Activated T-cell treated with anti-CD3 and anti-CD28 coated beads, Interleukin-2, amount 50 U/mL, for 24 hours (primary cell): Measurements from ENCODE around the gene DBR1.
A peak's percentile ranks its signal among the peaks of the same experiment; 100 is the strongest.

Source experiments
- DNase-seq: peaks from one replicate; pipeline ENCODE4 v3.0.0-alpha.2; 2020
- H3K27ac Mint-ChIP-seq: 2 replicates; pipeline ENCODE4 v1.8.0; 2020; ENCODE audit warnings: mild to moderate bottlenecking, mixed read lengths
- H3K27me3 Mint-ChIP-seq: 2 replicates; pipeline ENCODE4 v1.8.0; 2020; ENCODE audit warnings: mixed read lengths
- H3K36me3 Mint-ChIP-seq: 2 replicates; pipeline ENCODE4 v1.8.0; 2020; ENCODE audit warnings: low read depth, mixed read lengths
- H3K4me1 Mint-ChIP-seq: 2 replicates; pipeline ENCODE4 v1.8.0; 2020; ENCODE audit warnings: low read depth, mixed read lengths
- H3K4me3 Mint-ChIP-seq: 2 replicates; pipeline ENCODE4 v1.8.0; 2020; ENCODE audit warnings: mild to moderate bottlenecking, moderate library complexity, mixed read lengths
- H3K9me3 Mint-ChIP-seq: 2 replicates; pipeline ENCODE4 v1.8.0; 2020; ENCODE audit warnings: mixed read lengths

The DBR1 gene, protein sequence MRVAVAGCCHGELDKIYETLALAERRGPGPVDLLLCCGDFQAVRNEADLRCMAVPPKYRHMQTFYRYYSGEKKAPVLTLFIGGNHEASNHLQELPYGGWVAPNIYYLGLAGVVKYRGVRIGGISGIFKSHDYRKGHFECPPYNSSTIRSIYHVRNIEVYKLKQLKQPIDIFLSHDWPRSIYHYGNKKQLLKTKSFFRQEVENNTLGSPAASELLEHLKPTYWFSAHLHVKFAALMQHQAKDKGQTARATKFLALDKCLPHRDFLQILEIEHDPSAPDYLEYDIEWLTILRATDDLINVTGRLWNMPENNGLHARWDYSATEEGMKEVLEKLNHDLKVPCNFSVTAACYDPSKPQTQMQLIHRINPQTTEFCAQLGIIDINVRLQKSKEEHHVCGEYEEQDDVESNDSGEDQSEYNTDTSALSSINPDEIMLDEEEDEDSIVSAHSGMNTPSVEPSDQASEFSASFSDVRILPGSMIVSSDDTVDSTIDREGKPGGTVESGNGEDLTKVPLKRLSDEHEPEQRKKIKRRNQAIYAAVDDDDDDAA

DNA sequence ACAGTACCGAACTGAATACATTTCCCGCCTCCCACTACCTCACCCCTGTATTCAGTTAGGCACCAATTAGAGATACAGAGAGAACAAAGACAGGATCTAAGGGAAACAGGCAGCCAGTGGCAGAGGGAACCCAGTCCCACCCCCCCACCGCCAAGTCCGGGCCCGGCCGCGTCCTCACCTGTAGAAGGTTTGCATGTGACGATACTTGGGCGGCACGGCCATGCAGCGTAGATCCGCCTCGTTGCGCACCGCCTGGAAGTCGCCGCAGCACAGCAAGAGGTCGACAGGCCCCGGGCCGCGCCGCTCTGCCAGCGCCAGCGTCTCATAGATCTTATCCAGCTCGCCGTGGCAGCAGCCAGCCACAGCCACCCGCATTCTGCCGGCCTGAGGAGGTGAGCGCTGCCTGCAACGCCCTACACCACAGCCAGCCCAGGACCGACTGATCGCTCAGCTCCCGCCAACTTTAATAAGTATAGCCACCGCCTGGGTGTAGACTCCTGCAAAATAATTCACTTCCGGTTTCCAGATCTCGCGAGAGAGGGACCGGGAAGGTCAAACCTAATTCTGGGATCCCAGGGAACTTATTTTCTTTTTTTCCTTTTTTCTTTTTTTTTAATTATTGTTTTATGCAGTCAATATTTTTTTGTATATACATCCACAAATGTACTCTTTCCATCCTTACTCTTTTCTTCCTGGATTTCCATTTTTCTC lies at the start of gene DBR1:
DBR1 (minus strand) TSS at position 501 of the 711 bp plus-strand sequence; CDS start at position 375, 126 bp downstream.
- H3K27ac Mint-ChIP-seq, result peak within 1 kb of the TSS; percentile 99
- H3K4me3 Mint-ChIP-seq, result peak within 1 kb of the TSS; percentile 98
- H3K36me3 Mint-ChIP-seq, result peaks cover 48% of the 10 kb centered on the region
- H3K4me1 Mint-ChIP-seq, result peaks cover 37% of the 10 kb centered on the region
- no peaks in the 10 kb centered on the region for H3K27me3 Mint-ChIP-seq
- H3K9me3 Mint-ChIP-seq, result no peaks in the 10 kb centered on the region
- DNase-seq, result peak; percentile 84

DNA sequence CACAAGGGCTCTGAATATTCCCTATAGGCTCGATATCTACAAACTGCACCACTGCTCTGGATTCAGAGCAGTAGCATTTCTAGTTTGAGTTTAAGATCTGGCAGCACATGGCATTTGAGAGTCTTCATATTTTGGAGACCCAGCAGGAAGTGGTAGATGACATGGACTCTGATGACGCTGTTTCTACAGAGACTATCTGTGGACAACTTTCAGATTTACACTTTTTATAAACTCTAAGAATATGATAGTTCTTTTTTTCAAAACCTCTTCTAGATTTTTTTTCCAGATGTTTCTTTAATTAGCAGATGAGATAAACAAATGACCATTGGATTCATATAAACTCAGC lies 48.2 kb upstream of the DBR1 start:
- no peak overlapping the region for H3K4me3 Mint-ChIP-seq
- peaks cover 47% of the 10 kb centered on the region for H3K4me1 Mint-ChIP-seq
- no peak for DNase-seq
- H3K9me3 Mint-ChIP-seq, result no peaks in the 10 kb centered on the region
- H3K27me3 Mint-ChIP-seq, result no peaks in the 10 kb centered on the region
- peak overlapping the region; percentile 77 for H3K27ac Mint-ChIP-seq
- peaks cover 82% of the 10 kb centered on the region for H3K36me3 Mint-ChIP-seq

DNA sequence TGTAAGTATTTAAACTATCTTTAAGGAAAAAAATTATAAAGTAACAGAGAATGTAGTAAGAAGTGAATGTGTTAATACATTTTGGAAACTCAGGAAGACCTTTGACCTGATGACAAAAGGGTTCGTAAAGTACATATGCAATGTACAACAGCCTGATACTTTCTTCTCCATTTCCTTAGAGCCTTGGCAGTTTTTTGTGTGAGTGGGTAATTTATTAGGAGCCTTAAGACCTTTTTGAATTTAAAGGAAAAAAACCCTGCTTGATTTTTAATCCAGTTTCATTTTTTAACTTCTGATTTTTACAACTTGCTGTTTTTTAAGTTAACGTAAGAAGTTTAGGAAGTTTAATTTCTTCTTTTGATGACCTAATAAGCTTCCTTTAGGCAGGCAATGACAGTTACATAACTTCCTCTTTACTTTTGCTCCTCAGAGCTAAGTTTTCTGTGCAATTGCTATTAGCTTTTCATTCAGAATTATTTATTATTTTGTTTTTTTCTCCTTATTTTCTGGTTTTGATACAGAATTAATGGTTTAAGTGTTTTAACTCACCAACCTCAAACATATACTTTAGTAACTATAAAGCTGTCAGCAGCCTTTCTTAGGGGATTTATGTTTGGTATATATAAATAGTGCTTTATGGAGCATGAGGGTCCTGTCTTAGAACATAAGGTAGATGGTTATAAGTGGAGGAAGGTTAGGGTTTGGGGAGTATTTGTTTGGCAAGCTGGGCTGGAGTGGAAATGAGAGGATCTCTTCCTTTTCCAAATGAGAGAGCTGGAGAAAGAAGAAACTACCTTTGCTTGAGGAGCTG lies 47.6 kb upstream of the DBR1 start:
- H3K27ac Mint-ChIP-seq, result peak overlapping the region; percentile 77
- no peaks in the 10 kb centered on the region for H3K27me3 Mint-ChIP-seq
- DNase-seq, result no peak
- no peaks in the 10 kb centered on the region for H3K9me3 Mint-ChIP-seq
- H3K4me3 Mint-ChIP-seq, result no peak overlapping the region
- peaks cover 80% of the 10 kb centered on the region for H3K36me3 Mint-ChIP-seq
- H3K4me1 Mint-ChIP-seq, result peaks cover 52% of the 10 kb centered on the region

DNA sequence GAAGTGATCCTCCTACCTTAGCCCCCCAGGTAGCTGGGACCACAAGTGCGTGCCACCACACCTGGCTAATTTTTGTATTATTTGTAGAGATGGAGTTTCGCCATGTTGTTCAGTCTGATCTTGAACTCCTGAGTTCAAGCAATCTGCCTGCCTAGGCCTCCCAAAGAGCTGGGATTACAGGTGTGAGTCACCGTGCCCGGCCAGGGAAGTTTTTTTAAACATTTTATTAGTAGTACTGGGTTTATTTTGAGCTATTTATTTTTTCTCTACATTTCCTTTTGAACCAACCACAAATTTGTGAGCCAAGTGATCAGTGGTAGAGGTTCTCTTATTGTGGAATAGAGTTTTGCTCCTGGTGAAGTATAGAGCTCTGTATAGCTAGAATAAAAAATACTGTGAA lies 46.1 kb upstream of the DBR1 start:
- H3K4me1 Mint-ChIP-seq, result peaks cover 59% of the 10 kb centered on the region
- peaks cover 79% of the 10 kb centered on the region for H3K36me3 Mint-ChIP-seq
- no peaks in the 10 kb centered on the region for H3K9me3 Mint-ChIP-seq
- no peak for DNase-seq
- H3K27me3 Mint-ChIP-seq, result no peaks in the 10 kb centered on the region
- no peak overlapping the region for H3K27ac Mint-ChIP-seq
- H3K4me3 Mint-ChIP-seq, result no peak overlapping the region

DNA sequence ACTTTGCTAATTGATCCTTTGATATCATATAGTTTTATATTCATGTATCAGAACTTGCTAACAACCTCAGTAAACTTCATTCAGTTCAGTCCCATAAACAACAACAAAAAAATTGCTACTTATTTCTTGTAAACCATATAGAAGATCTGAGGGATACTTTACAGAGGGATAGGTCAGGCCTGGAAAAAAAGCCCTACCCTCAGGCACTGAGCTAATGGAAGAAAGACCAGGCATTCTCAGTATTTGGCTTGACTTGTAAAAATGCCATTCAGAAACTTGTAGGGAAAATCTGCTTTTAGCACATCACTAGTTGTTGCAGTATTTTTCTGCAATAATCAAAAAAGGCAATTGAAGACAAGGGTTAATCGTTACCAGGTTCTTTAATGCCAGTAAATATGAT lies 45.5 kb upstream of the DBR1 start:
- Mint-ChIP-seq H3K4me3 (no peak overlapping the region), H3K9me3 (no peaks in the 10 kb centered on the region), H3K27ac (peak overlapping the region; percentile 51), H3K4me1 (peaks cover 59% of the 10 kb centered on the region), H3K36me3 (peaks cover 74% of the 10 kb centered on the region), H3K27me3 (no peaks in the 10 kb centered on the region)
- DNase-seq, result no peak

DNA sequence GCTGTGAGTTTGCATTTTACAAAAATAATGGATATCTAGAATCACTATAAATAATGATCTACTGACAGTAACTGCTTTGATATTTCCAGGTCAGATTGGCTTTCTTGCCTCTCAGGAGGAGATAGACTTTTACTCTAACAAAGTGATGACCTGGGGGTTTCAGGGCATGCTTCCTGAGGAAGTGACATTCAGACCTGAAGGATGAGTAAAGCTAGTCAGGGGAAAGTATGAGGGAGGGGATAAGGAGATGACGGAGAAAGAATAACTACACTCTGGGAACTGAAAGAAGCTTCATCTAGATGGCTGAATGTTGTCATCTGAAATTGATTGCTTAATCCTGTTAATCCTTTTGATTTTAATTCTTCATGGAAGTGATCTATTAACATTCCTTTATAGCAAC lies 44.5 kb upstream of the DBR1 start:
- H3K4me1 Mint-ChIP-seq, result peaks cover 59% of the 10 kb centered on the region
- DNase-seq, result no peak

DNA sequence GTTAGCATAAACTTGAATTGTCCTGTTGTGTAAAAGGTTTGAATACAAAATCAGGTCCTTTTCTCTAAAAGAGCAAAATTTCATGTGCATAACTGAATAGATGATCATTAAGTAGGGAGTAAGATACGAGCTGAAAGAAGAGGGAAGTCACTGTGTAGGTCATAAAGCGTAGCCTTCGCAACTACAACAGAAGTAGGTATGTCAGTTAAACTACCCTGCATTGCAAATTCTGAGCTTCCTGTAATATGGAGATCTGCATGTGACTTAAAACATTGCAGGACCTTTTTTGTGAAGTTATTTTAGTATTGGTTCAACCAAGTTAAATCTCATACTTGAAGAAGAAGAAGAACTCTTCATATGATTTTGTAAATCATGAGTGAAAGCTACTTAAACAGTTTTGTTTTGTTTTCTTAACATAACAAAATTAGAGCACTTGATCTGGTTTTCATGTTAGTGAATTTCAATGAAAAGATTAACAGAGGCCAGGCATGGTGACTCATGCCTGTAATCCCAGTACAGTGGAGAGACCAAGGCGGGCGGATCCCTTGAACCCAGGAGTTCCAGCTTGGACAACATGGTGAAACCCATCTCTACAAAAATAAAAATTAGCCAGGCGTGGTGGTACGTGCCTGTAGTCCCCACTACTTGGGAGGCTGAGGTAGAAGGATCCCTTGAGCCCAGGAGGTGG lies 38.8 kb upstream of the DBR1 start:
- no peak for DNase-seq
- no peaks in the 10 kb centered on the region for H3K27me3 Mint-ChIP-seq
- H3K4me3 Mint-ChIP-seq, result no peak overlapping the region
- H3K27ac Mint-ChIP-seq, result peak overlapping the region; percentile 7
- H3K9me3 Mint-ChIP-seq, result no peaks in the 10 kb centered on the region
- peaks cover 39% of the 10 kb centered on the region for H3K4me1 Mint-ChIP-seq
- peaks cover 73% of the 10 kb centered on the region for H3K36me3 Mint-ChIP-seq

More for the DNA sequence above, 44.5 kb upstream of the DBR1 start:
- Mint-ChIP-seq H3K4me3 (no peak overlapping the region), H3K9me3 (no peaks in the 10 kb centered on the region), H3K27ac (peak overlapping the region; percentile 51), H3K36me3 (peaks cover 71% of the 10 kb centered on the region), H3K27me3 (no peaks in the 10 kb centered on the region)

DNA sequence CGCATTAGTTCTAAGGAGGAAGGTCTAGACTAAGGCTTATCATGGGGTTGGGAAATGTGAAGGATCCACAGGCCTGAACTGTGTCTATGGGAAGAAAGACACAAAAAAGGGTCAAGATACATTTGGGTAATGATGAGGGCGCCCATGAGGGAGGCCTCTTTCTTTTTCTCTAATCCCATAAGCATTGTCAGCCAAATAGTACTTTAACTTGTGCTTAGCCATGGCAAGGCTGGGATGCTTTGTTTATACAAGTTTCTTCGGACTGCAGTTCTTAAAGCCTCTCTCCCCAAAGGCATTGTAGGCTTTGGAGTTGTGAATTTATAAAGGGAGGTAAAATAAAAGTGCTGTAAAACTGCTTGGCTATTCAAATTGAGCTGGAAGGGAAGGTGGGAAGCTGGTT lies 35.8 kb upstream of the DBR1 start:
- peaks cover 35% of the 10 kb centered on the region for H3K4me1 Mint-ChIP-seq

DNA sequence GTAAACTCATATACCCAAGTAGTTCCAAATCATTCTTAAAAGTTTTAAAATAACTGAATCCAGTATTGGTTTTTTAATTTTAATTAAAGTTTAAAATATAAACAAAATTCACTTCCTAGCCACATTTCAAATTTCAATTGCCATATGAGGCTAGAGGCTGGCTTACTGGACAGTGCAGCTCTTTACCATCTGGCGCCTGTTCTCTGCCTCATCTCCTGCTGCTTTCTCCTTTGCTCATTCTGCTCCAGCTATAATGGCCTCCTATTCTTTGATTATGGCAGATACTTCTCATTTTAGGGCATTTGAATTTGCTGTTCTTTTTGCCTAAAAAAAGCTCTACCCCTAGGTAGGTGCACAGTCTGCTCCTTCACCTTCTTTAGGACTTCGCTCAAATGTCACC lies 31.5 kb upstream of the DBR1 start:
- no peak for DNase-seq
- H3K36me3 Mint-ChIP-seq, result peaks cover 66% of the 10 kb centered on the region
- peaks cover 57% of the 10 kb centered on the region for H3K4me1 Mint-ChIP-seq
- no peaks in the 10 kb centered on the region for H3K27me3 Mint-ChIP-seq
- no peak overlapping the region for H3K4me3 Mint-ChIP-seq
- H3K27ac Mint-ChIP-seq, result no peak overlapping the region
- H3K9me3 Mint-ChIP-seq, result no peaks in the 10 kb centered on the region

More for the DNA sequence above, 35.8 kb upstream of the DBR1 start:
- Mint-ChIP-seq H3K27me3 (no peaks in the 10 kb centered on the region), H3K36me3 (peaks cover 75% of the 10 kb centered on the region), H3K27ac (no peak overlapping the region), H3K9me3 (no peaks in the 10 kb centered on the region), H3K4me3 (no peak overlapping the region)
- no peak for DNase-seq

DNA sequence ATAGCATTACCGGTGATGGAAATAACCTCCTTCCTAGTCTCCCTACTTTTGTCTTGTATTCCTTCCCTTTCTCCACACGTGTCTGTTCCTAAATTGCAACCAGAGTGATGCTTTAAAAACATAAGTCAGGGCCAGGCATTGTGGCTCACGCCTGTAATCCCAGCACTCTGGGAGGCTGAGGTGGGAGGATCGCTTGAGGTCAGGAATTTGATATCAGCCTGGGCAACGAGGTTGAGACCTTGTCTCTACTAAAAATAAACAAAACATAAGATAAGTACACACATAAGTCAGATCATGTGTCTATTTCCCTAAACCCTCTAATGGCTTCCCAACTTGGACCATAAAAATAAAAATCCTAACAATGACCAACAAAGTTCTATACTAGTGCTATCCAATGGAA lies 30.8 kb upstream of the DBR1 start:
- no peak for DNase-seq
- Mint-ChIP-seq H3K4me3 (no peak overlapping the region), H3K4me1 (peaks cover 54% of the 10 kb centered on the region), H3K27ac (no peak overlapping the region), H3K27me3 (no peaks in the 10 kb centered on the region), H3K9me3 (no peaks in the 10 kb centered on the region), H3K36me3 (peaks cover 61% of the 10 kb centered on the region)

DNA sequence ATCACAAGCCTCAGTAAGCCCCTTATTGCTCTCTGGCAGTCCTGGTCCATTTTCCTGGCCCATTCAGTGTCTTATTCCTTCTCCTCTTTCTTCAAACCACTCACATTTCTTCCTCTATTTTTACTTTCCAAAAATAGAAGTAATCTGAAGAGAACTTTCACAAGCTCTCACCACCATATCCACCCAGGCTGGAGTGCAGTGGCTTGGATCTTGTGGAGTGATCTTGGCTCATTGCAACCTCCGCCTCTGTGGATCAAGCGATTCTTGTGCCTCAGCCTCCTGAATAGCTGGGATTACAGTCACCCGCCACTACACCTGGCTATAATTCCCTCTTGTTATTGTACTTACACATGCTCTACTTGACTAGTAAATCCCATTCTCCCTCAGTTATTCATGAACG lies 29.2 kb upstream of the DBR1 start:
- Mint-ChIP-seq H3K4me1 (peaks cover 65% of the 10 kb centered on the region), H3K4me3 (no peak overlapping the region), H3K27ac (no peak overlapping the region), H3K36me3 (peaks cover 60% of the 10 kb centered on the region), H3K27me3 (no peaks in the 10 kb centered on the region), H3K9me3 (no peaks in the 10 kb centered on the region)
- no peak for DNase-seq

DNA sequence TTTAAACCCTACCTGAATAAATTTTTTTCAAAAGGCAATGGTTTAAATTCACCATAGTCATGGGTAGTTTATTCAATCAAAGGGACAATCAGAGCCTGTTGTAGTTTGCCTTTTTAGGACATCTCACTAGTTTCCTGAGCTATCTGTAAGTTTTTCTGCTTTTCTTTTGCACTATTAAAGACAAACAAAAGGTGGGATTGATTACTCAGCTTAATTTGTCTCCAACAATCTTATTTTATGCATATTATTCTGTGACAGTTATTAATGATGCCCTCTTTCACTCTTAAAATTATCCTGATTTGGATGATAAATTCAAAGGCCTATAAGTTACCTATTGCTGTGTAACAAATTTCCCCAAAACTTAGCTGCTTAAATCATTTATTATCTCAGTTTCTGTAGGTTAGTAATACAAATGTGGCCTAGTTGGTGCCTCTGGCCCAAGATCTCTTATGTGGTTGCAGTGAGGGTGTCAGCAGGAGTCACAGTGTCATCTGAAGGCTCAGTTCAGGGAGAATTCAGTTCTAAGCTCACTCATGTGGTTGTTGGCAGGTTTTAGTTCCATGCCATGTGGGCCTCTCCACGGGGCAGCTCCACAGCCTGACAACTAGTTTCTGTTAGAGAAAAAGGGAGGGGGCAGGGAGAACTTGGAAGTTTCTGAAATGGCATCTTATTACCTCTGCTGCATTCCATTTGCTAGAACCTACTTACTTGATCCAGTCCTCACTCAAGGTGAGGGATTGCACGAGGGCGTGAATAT lies 28.4 kb upstream of the DBR1 start:
- Mint-ChIP-seq H3K27me3 (no peaks in the 10 kb centered on the region), H3K9me3 (no peaks in the 10 kb centered on the region), H3K4me1 (peaks cover 62% of the 10 kb centered on the region), H3K4me3 (no peak overlapping the region), H3K36me3 (peaks cover 55% of the 10 kb centered on the region), H3K27ac (peak overlapping the region; percentile 39)
- DNase-seq, result no peak

DNA sequence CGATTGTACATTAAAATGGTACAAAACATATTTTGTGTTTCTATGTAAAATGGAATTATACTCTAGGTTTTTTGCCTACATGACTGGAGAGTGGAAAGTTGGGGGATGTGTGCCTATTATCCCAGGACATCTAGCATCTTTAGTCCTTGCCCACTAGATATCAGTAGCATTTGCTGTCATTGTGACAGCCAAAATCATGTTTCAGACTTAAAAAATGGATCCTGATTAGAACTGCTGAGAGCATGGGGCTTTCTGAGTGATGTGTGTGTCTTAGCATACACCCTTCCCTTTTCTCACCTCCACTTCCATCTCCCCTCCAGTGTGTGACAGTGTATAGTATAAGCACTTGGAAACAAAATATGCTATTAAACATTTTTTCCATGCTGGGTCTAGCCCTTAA lies 25.7 kb upstream of the DBR1 start:
- Mint-ChIP-seq H3K27me3 (no peaks in the 10 kb centered on the region), H3K27ac (no peak overlapping the region), H3K9me3 (no peaks in the 10 kb centered on the region), H3K4me1 (peaks cover 67% of the 10 kb centered on the region), H3K4me3 (no peak overlapping the region), H3K36me3 (peaks cover 61% of the 10 kb centered on the region)
- no peak for DNase-seq
